ENCODE measurements around the gene RIPK4. TPM values are rescaled to one million over a fixed set of nuclear protein-coding genes. Genes with fewer than 3 reads are reported as not detected.

RIPK4 gene
- total RNA-seq, 1 donor from 2014 or later, result 0.07 TPM

- H3K4me1 Mint-ChIP-seq, result peaks cover 13% of the 10 kb centered on the region
- CTCF ChIA-PET, result no interaction called here
- POLR2A ChIA-PET, result no interaction called here
- TF ChIP-seq, protein P1, sequence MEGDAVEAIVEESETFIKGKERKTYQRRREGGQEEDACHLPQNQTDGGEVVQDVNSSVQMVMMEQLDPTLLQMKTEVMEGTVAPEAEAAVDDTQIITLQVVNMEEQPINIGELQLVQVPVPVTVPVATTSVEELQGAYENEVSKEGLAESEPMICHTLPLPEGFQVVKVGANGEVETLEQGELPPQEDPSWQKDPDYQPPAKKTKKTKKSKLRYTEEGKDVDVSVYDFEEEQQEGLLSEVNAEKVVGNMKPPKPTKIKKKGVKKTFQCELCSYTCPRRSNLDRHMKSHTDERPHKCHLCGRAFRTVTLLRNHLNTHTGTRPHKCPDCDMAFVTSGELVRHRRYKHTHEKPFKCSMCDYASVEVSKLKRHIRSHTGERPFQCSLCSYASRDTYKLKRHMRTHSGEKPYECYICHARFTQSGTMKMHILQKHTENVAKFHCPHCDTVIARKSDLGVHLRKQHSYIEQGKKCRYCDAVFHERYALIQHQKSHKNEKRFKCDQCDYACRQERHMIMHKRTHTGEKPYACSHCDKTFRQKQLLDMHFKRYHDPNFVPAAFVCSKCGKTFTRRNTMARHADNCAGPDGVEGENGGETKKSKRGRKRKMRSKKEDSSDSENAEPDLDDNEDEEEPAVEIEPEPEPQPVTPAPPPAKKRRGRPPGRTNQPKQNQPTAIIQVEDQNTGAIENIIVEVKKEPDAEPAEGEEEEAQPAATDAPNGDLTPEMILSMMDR (IDR thresholded peaks at IDR 0.05), result no peak
- peaks cover 57% of the 10 kb centered on the region for H3K27me3 Mint-ChIP-seq
- DNase-seq (no peak), ATAC-seq (ENCODE audit: low read depth) (no peak)
- H3K27ac Mint-ChIP-seq, result no peak overlapping the region
- H3K9me3 Mint-ChIP-seq, result no peaks in the 10 kb centered on the region
- H3K4me3 Mint-ChIP-seq, result no peak overlapping the region
- intact Hi-C loops (cut with micrococcal nuclease), result no loop called here
- no peaks in the 10 kb centered on the region for H3K36me3 Mint-ChIP-seq (ENCODE audit: low read depth)
These were observed 4.8 kb downstream of the RIPK4 start for GRCh38 chr21:41761934-41762635.

- TF ChIP-seq, protein P1 (IDR thresholded peaks at IDR 0.05), result no peak
- Mint-ChIP-seq H3K4me1 (peaks cover 12% of the 10 kb centered on the region), H3K27me3 (peaks cover 56% of the 10 kb centered on the region), H3K9me3 (no peaks in the 10 kb centered on the region), H3K36me3 (ENCODE audit: low read depth) (no peaks in the 10 kb centered on the region), H3K4me3 (no peak overlapping the region), H3K27ac (no peak overlapping the region)
- intact Hi-C loops (cut with micrococcal nuclease), result no loop called here
- CTCF ChIA-PET, result no interaction called here
- DNase-seq (no peak), ATAC-seq (ENCODE audit: low read depth) (no peak)
- POLR2A ChIA-PET, result no interaction called here
These were observed 5.5 kb downstream of the RIPK4 start for GRCh38 chr21:41761211-41761933.

GRCh38 chr21:41760411-41760810 is 6.4 kb downstream of the RIPK4 start:
- Mint-ChIP-seq H3K4me3 (no peak overlapping the region), H3K27me3 (peaks cover 51% of the 10 kb centered on the region), H3K36me3 (ENCODE audit: low read depth) (no peaks in the 10 kb centered on the region), H3K9me3 (no peaks in the 10 kb centered on the region), H3K4me1 (peaks cover 12% of the 10 kb centered on the region), H3K27ac (no peak overlapping the region)
- no peak for ATAC-seq (ENCODE audit: low read depth)
- intact Hi-C loops (cut with micrococcal nuclease), result no loop called here
- DNase-seq, result no peak
- POLR2A ChIA-PET, result no interaction called here
- CTCF ChIA-PET, result no interaction called here
- TF ChIP-seq, protein P1 (IDR thresholded peaks at IDR 0.05), result no peak

DNA sequence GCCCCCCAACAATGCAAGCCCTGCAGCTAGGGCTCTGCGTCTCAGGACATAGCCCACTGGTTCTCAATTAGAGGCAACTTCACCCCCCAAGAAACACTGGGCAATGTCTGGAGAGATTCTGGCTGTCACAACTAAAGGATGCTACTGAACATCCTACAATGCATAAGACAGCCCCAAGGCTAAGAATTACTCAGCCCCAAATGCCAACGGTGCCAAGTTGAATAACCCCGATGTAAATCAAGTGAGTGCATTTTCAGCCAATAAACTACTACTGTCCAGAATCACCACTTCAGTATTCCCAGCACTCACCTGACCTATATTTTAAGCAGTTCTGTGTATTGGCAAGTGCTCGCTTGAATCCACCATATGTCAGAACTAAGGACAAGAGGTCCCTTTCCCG is 6.9 kb downstream of the RIPK4 start:
- Mint-ChIP-seq H3K27me3 (peaks cover 46% of the 10 kb centered on the region), H3K4me3 (no peak overlapping the region), H3K36me3 (ENCODE audit: low read depth) (no peaks in the 10 kb centered on the region), H3K4me1 (peaks cover 12% of the 10 kb centered on the region), H3K9me3 (no peaks in the 10 kb centered on the region), H3K27ac (no peak overlapping the region)
- ChIA-PET CTCF (no interaction called here), POLR2A (no interaction called here)
- DNase-seq, result no peak
- intact Hi-C loops (cut with micrococcal nuclease), result no loop called here
- TF ChIP-seq, protein P1 (IDR thresholded peaks at IDR 0.05), result no peak
- ATAC-seq (ENCODE audit: low read depth), result no peak

- ATAC-seq (ENCODE audit: low read depth), result no peak
- no peak for DNase-seq
- H3K4me3 Mint-ChIP-seq, result no peak overlapping the region
- no peaks in the 10 kb centered on the region for H3K9me3 Mint-ChIP-seq
- TF ChIP-seq, protein P1 (IDR thresholded peaks at IDR 0.05), result no peak
- peaks cover 41% of the 10 kb centered on the region for H3K27me3 Mint-ChIP-seq
- H3K36me3 Mint-ChIP-seq (ENCODE audit: low read depth), result no peaks in the 10 kb centered on the region
- intact Hi-C loops (cut with micrococcal nuclease), result no loop called here
- no peak overlapping the region for H3K27ac Mint-ChIP-seq
- ChIA-PET CTCF (no interaction called here), POLR2A (no interaction called here)
- peaks cover 12% of the 10 kb centered on the region for H3K4me1 Mint-ChIP-seq
These were observed 7.5 kb downstream of the RIPK4 start for GRCh38 chr21:41759214-41759840.

Measured in activated B cell treated with CpG ODN at 0.5 μM for 24 hours (primary cell).